BE2C (cell line): ENCODE data around the gene HDAC3.

Experiments used
- DNase-seq: peaks from one replicate; pipeline ENCODE4 v3.0.0-alpha.2; 2020
- H3K27me3 ChIP-seq: fragments of 250-450 bp; sonication (Bioruptor Pico); 2 replicates; pipeline ENCODE4 v1.5.1; 2020; ENCODE audit warnings: mild to moderate bottlenecking
- H3K36me3 ChIP-seq: fragments of 250-450 bp; sonication (Bioruptor Pico); 2 replicates; pipeline ENCODE4 v1.5.1; 2020; ENCODE audit warnings: mild to moderate bottlenecking
- H3K4me1 ChIP-seq: fragments of 250-450 bp; sonication (Bioruptor Pico); 2 replicates; pipeline ENCODE4 v1.5.1; 2020
- H3K4me3 ChIP-seq: 2 replicates; pipeline ENCODE4 v1.5.1; 2011; ENCODE audit warnings: low read depth, low read length
- H3K9me3 ChIP-seq: fragments of 250-450 bp; sonication (Bioruptor Pico); 2 replicates; pipeline ENCODE4 v1.5.1; 2020
- TF ChIP-seq, protein P1 (sequence below): IDR thresholded peaks from 2 replicates; pipeline ENCODE4 v1.5.1; 2012; ENCODE audit warnings: mild to moderate bottlenecking, low read depth, low read length

Gene HDAC3

DNA sequence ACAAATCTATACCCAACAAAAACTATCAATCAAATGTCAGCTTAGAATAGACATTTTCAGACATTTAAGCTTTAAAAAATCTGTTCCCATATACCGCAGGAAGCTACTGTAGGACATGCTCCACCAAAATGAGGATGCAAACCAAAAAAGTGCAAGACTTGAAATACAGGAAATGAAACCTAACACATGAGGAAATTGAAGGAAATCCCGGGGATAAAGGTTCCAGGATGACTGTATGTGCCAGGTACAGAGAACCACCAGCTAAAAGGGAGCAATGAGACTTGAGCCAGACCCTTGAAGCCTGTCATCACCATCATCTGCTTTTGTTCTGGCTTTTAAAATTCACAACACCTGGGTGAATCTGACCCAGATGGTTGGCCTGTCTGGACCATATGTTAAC, 39.3 kb downstream of the HDAC3 start:
- TF ChIP-seq, protein P1, sequence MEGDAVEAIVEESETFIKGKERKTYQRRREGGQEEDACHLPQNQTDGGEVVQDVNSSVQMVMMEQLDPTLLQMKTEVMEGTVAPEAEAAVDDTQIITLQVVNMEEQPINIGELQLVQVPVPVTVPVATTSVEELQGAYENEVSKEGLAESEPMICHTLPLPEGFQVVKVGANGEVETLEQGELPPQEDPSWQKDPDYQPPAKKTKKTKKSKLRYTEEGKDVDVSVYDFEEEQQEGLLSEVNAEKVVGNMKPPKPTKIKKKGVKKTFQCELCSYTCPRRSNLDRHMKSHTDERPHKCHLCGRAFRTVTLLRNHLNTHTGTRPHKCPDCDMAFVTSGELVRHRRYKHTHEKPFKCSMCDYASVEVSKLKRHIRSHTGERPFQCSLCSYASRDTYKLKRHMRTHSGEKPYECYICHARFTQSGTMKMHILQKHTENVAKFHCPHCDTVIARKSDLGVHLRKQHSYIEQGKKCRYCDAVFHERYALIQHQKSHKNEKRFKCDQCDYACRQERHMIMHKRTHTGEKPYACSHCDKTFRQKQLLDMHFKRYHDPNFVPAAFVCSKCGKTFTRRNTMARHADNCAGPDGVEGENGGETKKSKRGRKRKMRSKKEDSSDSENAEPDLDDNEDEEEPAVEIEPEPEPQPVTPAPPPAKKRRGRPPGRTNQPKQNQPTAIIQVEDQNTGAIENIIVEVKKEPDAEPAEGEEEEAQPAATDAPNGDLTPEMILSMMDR = no peak
- Histone ChIP-seq H3K4me3 (no peak overlapping the region), H3K4me1 (peaks cover 14% of the 10 kb centered on the region), H3K9me3 (no peaks in the 10 kb centered on the region), H3K27me3 (no peaks in the 10 kb centered on the region; the same call in 1 of the 2 replicates), H3K36me3 (no peaks in the 10 kb centered on the region; the same call in none of the 2 replicates)
- no peak for DNase-seq

DNA sequence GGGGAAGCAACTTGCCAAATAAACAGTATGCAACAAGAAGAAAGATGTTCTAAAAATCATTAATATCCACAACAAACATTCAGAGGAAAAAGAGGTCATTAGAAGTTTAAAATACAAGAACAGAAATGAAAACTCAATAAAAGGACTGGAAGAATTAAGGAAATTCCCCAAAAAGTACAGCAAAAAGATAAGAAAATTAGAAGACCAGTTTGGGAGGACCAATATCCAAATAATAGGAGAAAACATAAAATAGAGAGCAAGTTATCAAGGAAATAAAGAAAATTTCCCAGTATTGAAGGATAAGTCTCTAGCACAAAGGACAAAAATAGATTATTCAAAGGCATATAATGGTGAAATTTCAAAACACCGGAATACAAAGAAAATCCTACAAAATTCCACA, 39.8 kb downstream of the HDAC3 start:
- H3K27me3 ChIP-seq = no peaks in the 10 kb centered on the region; the same call in 1 of the 2 replicates
- H3K4me3 ChIP-seq = no peak overlapping the region
- no peaks in the 10 kb centered on the region; the same call in none of the 2 replicates for H3K36me3 ChIP-seq
- no peak for DNase-seq
- TF ChIP-seq, protein P1 = no peak
- peaks cover 14% of the 10 kb centered on the region for H3K4me1 ChIP-seq
- H3K9me3 ChIP-seq = no peaks in the 10 kb centered on the region

DNA sequence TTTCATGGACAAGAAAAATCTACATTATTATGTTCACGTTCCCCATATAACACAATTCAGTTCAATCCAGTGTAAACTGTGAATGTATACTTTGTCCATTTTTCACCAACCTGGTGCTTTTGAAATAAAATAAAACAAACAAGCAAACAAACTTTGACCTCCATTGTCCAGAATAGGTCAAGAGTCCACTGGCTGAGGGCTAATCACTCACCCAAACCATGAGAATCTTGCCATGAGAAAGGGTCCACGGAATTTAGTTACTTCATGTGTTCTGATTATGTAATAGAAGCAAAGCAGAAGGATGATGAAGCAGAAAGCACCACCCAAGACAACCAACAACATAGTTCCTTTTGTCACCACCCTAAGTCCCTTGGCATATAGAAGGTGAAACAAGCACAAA, 46.5 kb downstream of the HDAC3 start:
- H3K36me3 ChIP-seq = peaks cover 15% of the 10 kb centered on the region
- no peaks in the 10 kb centered on the region for H3K9me3 ChIP-seq
- no peak overlapping the region for H3K4me3 ChIP-seq
- no peak for DNase-seq
- no peaks in the 10 kb centered on the region for H3K4me1 ChIP-seq
- TF ChIP-seq, protein P1 = no peak
- no peaks in the 10 kb centered on the region for H3K27me3 ChIP-seq

DNA sequence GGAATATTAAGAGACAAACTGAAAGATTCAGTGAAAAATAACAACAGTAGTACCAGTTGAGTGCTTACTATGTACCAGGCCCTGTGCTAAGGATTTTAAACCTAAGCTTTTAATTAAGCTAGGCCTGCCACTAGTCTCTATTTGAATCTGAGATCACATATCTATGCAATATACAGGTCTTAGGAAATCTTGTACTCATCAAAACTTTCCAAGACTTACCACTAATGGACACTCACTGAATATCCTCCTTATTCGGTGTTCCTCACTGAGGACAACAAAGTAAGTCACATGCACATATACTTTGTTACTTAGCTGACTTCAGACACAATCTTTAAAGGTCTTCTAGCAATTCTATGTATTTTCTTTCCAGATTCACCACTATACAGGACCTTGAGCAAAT, 50.4 kb downstream of the HDAC3 start:
- H3K4me1 ChIP-seq = no peaks in the 10 kb centered on the region
- H3K4me3 ChIP-seq = no peak overlapping the region
- H3K27me3 ChIP-seq = no peaks in the 10 kb centered on the region
- TF ChIP-seq, protein P1 = no peak
- peaks cover 37% of the 10 kb centered on the region for H3K36me3 ChIP-seq
- no peaks in the 10 kb centered on the region for H3K9me3 ChIP-seq
- no peak for DNase-seq

DNA sequence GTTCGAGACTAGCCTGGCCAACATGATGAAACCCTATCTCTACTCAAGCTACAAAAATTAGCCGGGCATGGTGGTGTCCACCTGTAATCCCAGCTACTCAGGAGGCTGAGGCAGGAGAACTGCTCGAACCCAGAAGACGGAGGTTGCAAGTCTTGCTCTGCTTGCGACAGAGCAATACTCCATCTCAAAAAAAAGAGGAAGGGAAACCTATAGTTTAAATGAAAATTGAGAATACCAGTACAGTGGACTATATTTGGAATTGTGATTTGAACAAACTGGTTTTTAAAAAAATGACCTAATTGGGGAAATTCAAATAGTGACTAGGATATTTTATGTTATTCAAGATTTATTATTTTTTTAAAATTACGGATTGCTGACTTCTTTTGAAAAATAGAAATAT, 51.1 kb downstream of the HDAC3 start:
- no peak overlapping the region for H3K4me3 ChIP-seq
- no peak for DNase-seq
- peaks cover 44% of the 10 kb centered on the region for H3K36me3 ChIP-seq
- no peaks in the 10 kb centered on the region for H3K9me3 ChIP-seq
- no peaks in the 10 kb centered on the region for H3K27me3 ChIP-seq
- TF ChIP-seq, protein P1 = no peak
- H3K4me1 ChIP-seq = no peaks in the 10 kb centered on the region

DNA sequence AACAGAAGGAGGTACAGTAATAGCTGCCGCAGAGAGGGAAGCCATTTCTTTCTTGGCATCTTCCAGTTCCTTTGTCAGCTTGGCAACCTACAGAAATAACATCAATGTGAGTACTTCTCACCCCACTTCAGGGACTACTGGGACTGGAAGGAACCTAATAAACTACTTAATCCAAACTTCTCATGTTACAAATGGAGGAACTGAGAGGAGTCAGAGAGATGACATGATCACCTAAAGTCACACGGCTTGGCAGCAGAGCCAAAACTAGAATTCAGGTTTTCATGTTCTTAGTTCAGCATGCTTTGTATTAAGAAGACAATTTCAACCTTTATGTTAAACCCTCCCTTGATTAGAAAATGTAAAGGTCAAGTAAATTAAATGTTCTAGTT, 62.5 kb downstream of the HDAC3 start:
- Histone ChIP-seq H3K4me3 (no peak overlapping the region), H3K27me3 (no peaks in the 10 kb centered on the region), H3K4me1 (no peaks in the 10 kb centered on the region), H3K9me3 (no peaks in the 10 kb centered on the region), H3K36me3 (peaks cover 78% of the 10 kb centered on the region)
- no peak for DNase-seq
- TF ChIP-seq, protein P1 = no peak
